Vagina (tissue), 2 donors: ENCODE data around the gene PTPRF.

Experiments used
- POLR2A ChIP-seq, 2 donors: fragments of 450-650 bp; IDR thresholded peaks; one replicate each; pipeline ENCODE4 v1.6.1; 2017; ENCODE audit warnings: antibody characterized with exemption in 2 of 2, mild to moderate bottlenecking in 2 of 2, moderate library complexity in 2 of 2
- TF ChIP-seq, protein P1 (sequence below), 3 experiments: fragments of 450-650 bp in 2 of 3; fragments of 200-600 bp in 1 of 3; sonication (generic) in 1 of 3; IDR thresholded peaks; one replicate each; pipeline ENCODE4 v1.5.1; 2017 to 2019; ENCODE audit warnings: antibody characterized with exemption in 3 of 3, mild to moderate bottlenecking in 2 of 3, moderate library complexity in 2 of 3

DNA sequence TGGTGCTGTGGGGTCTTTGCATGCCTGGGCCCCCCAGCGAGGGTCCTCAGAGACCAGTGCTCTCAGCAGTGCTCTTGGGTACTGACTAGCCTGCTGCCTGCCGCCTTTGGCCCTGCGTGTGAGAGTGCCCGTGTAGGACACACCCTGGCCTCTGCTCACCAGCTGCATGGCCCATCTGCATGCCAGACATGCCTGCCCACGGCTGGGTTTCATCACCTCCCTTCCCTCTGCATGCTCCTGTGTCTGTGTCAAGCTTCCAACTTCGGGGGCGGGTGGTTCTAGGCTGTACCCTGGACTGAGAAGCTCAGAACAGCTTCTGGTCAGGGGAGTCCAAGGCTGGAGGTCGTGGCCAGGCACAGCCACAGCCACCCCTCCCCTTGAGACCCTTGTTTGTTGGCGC lies 56.9 kb downstream of the PTPRF start:
- TF ChIP-seq POLR2A (IDR thresholded peaks at IDR 0.05): no peak
- TF ChIP-seq, protein P1, sequence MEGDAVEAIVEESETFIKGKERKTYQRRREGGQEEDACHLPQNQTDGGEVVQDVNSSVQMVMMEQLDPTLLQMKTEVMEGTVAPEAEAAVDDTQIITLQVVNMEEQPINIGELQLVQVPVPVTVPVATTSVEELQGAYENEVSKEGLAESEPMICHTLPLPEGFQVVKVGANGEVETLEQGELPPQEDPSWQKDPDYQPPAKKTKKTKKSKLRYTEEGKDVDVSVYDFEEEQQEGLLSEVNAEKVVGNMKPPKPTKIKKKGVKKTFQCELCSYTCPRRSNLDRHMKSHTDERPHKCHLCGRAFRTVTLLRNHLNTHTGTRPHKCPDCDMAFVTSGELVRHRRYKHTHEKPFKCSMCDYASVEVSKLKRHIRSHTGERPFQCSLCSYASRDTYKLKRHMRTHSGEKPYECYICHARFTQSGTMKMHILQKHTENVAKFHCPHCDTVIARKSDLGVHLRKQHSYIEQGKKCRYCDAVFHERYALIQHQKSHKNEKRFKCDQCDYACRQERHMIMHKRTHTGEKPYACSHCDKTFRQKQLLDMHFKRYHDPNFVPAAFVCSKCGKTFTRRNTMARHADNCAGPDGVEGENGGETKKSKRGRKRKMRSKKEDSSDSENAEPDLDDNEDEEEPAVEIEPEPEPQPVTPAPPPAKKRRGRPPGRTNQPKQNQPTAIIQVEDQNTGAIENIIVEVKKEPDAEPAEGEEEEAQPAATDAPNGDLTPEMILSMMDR (IDR thresholded peaks at IDR 0.05): no peak
